ENCODE measurements around the gene PITRM1.

PITRM1 gene

GRCh38 chr10:3105166-3105565 lies 67.4 kb downstream of the PITRM1 start:
- TF ChIP-seq CTCF (conservative IDR thresholded peaks at IDR 0.05) (no peak), ZFX (IDR thresholded peaks at IDR 0.05) (no peak)
- no peak overlapping the region for H3K27ac ChIP-seq

- TF ChIP-seq CTCF (conservative IDR thresholded peaks at IDR 0.05) (no peak), ZFX (IDR thresholded peaks at IDR 0.05) (no peak)
- H3K27ac ChIP-seq = no peak overlapping the region
These were observed 68.2 kb downstream of the PITRM1 start for GRCh38 chr10:3104251-3104918.

GRCh38 chr10:3103646-3104045 lies 68.9 kb downstream of the PITRM1 start:
- H3K27ac ChIP-seq = peak overlapping the region; percentile 77
- TF ChIP-seq ZFX (IDR thresholded peaks at IDR 0.05) (no peak), CTCF (conservative IDR thresholded peaks at IDR 0.05) (no peak)

- TF ChIP-seq CTCF (conservative IDR thresholded peaks at IDR 0.05) (no peak), ZFX (IDR thresholded peaks at IDR 0.05) (peak; percentile 50; the same call in 1 of the 2 replicates)
These were observed 69.7 kb downstream of the PITRM1 start for GRCh38 chr10:3102720-3103427.

GRCh38 chr10:3100856-3101640 lies 71.5 kb downstream of the PITRM1 start:
- no peak overlapping the region for H3K27ac ChIP-seq
- TF ChIP-seq ZFX (IDR thresholded peaks at IDR 0.05) (no peak), CTCF (conservative IDR thresholded peaks at IDR 0.05) (no peak)

More at GRCh38 chr10:3102720-3103427, 69.7 kb downstream of the PITRM1 start:
- peak overlapping the region; percentile 77 for H3K27ac ChIP-seq

GRCh38 chr10:3100093-3100792 lies 72.3 kb downstream of the PITRM1 start:
- H3K27ac ChIP-seq = no peak overlapping the region

More at GRCh38 chr10:3100093-3100792, 72.3 kb downstream of the PITRM1 start:
- TF ChIP-seq CTCF (conservative IDR thresholded peaks at IDR 0.05) = no peak
- no peak for TF ChIP-seq ZFX (IDR thresholded peaks at IDR 0.05)
